NCI-H2196 (cell line): ENCODE measurements around the gene HHAT.
A peak's percentile ranks its signal among the peaks of the same experiment; 100 is the strongest.

ENCODE experiments used
- DNase-seq: peaks from one replicate; lab custom pipeline; 2025; ENCODE audit not compliant: unreplicated experiment; lab: John Stamatoyannopoulos, UW

Gene HHAT

GRCh38 chr1:210532223-210532598 is 203.5 kb downstream of the HHAT start:
- no peak for DNase-seq

- no peak for DNase-seq
Measured at GRCh38 chr1:210535761-210536160, 207.1 kb downstream of the HHAT start.

- peak; percentile 6 for DNase-seq
Measured at GRCh38 chr1:210536254-210536961, 207.7 kb downstream of the HHAT start.

- no peak for DNase-seq
Measured at GRCh38 chr1:210540288-210540687, 211.6 kb downstream of the HHAT start.

- no peak for DNase-seq
Measured at GRCh38 chr1:210541680-210542358, 213.1 kb downstream of the HHAT start.

GRCh38 chr1:210551899-210552298 is 223.2 kb downstream of the HHAT start:
- no peak for DNase-seq

- no peak for DNase-seq
Measured at GRCh38 chr1:210553711-210554110, 225.0 kb downstream of the HHAT start.

- DNase-seq = no peak
Measured at GRCh38 chr1:210554382-210554781, 225.7 kb downstream of the HHAT start.

GRCh38 chr1:210556475-210556874 is 227.8 kb downstream of the HHAT start:
- no peak for DNase-seq

GRCh38 chr1:210557426-210558077 is 228.8 kb downstream of the HHAT start:
- DNase-seq = no peak

- DNase-seq = peak; percentile 46
Measured at GRCh38 chr1:210558302-210558701, 229.6 kb downstream of the HHAT start.

- DNase-seq = no peak
Measured at GRCh38 chr1:210565306-210565705, 236.6 kb downstream of the HHAT start.

GRCh38 chr1:210568631-210569030 is 239.9 kb downstream of the HHAT start:
- no peak for DNase-seq

GRCh38 chr1:210570116-210570515 is 241.4 kb downstream of the HHAT start:
- DNase-seq = no peak

- no peak for DNase-seq
Measured at GRCh38 chr1:210571356-210572284, 242.9 kb downstream of the HHAT start.

GRCh38 chr1:210573141-210573540 is 244.4 kb downstream of the HHAT start:
- DNase-seq = no peak

GRCh38 chr1:210582205-210582970 is 253.7 kb downstream of the HHAT start:
- DNase-seq = no peak

GRCh38 chr1:210584439-210585113 is 255.9 kb downstream of the HHAT start:
- DNase-seq = peak; percentile 94

- no peak for DNase-seq
Measured at GRCh38 chr1:210586771-210587170, 258.1 kb downstream of the HHAT start.

GRCh38 chr1:210587566-210587965 is 258.9 kb downstream of the HHAT start:
- no peak for DNase-seq
